GM08714 (cell line): Measurements from ENCODE around the gene PTN.
"Not testable (repeated sequence)": the region's sequence is repeated elsewhere in the genome, so short reads cannot be mapped to it uniquely, and the experiment has no call there.

Experiments used
- H3K4me3 ChIP-seq: fragments of 200-500 bp; sonication (Bioruptor generic); 2 replicates; pipeline ENCODE4 v1.5.1; 2014; ENCODE audit warnings: mild to moderate bottlenecking, low read length, inconsistent platforms
- ZNF274 ChIP-seq: IDR thresholded peaks from 2 replicates; pipeline ENCODE4 v1.6.1; 2012; ENCODE audit warnings: mild to moderate bottlenecking, low read depth, low read length

PTN gene

GRCh38 chr7:137266764-137267163, 76.8 kb downstream of the PTN start:
- no peak for TF ChIP-seq ZNF274
- H3K4me3 ChIP-seq = no peak overlapping the region

- not testable (repeated sequence) for H3K4me3 ChIP-seq
Observed at GRCh38 chr7:137265480-137265879, 78.1 kb downstream of the PTN start.

GRCh38 chr7:137262599-137262998, 80.9 kb downstream of the PTN start:
- TF ChIP-seq ZNF274 = no peak

GRCh38 chr7:137258552-137258951, 85.0 kb downstream of the PTN start:
- TF ChIP-seq ZNF274 = no peak

More at GRCh38 chr7:137262599-137262998, 80.9 kb downstream of the PTN start:
- no peak overlapping the region for H3K4me3 ChIP-seq

GRCh38 chr7:137254766-137255165, 88.8 kb downstream of the PTN start:
- no peak overlapping the region for H3K4me3 ChIP-seq
- no peak for TF ChIP-seq ZNF274

More at GRCh38 chr7:137258552-137258951, 85.0 kb downstream of the PTN start:
- H3K4me3 ChIP-seq = no peak overlapping the region

- no peak overlapping the region for H3K4me3 ChIP-seq
- TF ChIP-seq ZNF274 = no peak
Observed at GRCh38 chr7:137245890-137246289, 97.6 kb downstream of the PTN start.

- H3K4me3 ChIP-seq = no peak overlapping the region
- TF ChIP-seq ZNF274 = no peak
Observed at GRCh38 chr7:137245186-137245585, 98.3 kb downstream of the PTN start.

- no peak for TF ChIP-seq ZNF274
- no peak overlapping the region for H3K4me3 ChIP-seq
Observed at GRCh38 chr7:137243741-137244140, 99.8 kb downstream of the PTN start.

- no peak overlapping the region for H3K4me3 ChIP-seq
- TF ChIP-seq ZNF274 = no peak
Observed at GRCh38 chr7:137242616-137243015, 100.9 kb downstream of the PTN start.

GRCh38 chr7:137241655-137242360, 101.7 kb downstream of the PTN start:
- no peak for TF ChIP-seq ZNF274
- no peak overlapping the region for H3K4me3 ChIP-seq

- not testable (repeated sequence) for H3K4me3 ChIP-seq
Observed at GRCh38 chr7:137239186-137239585, 104.3 kb downstream of the PTN start.

GRCh38 chr7:137235434-137235833, 108.1 kb downstream of the PTN start:
- TF ChIP-seq ZNF274 = no peak
- H3K4me3 ChIP-seq = no peak overlapping the region

GRCh38 chr7:137231167-137231566, 112.4 kb downstream of the PTN start:
- TF ChIP-seq ZNF274 = no peak
- no peak overlapping the region for H3K4me3 ChIP-seq

- H3K4me3 ChIP-seq = no peak overlapping the region
- no peak for TF ChIP-seq ZNF274
Observed at GRCh38 chr7:137221467-137221866, 122.1 kb downstream of the PTN start.

GRCh38 chr7:137213744-137214143, 129.8 kb downstream of the PTN start:
- no peak overlapping the region for H3K4me3 ChIP-seq
- TF ChIP-seq ZNF274 = no peak
